Fibroblast of skin of back (primary cell): ENCODE data around the gene HELQ. TPM values are rescaled to one million over a fixed set of nuclear protein-coding genes. Genes with fewer than 3 reads are reported as not detected.
"Not testable (repeated sequence)": the region's sequence is repeated elsewhere in the genome, so short reads cannot be mapped to it uniquely, and the experiment has no call there.

Experiments
- DNase-seq: peaks from one replicate; pipeline ENCODE4 v3.0.0-alpha.2; 2013
- polyA plus RNA-seq, 2 experiments: library from polyadenylated mRNA; unstranded; fragments of 120-200 nt; gene quantifications; one replicate each; pipeline ENCODE4 v1.2.1, GENCODE V29; 2013; ENCODE audit not compliant: insufficient read length in 2 of 2

Gene HELQ
- 8.7 TPM for polyA plus RNA-seq (2013, experiment 1 of 2; ENCODE audit: insufficient read length)
- polyA plus RNA-seq (2013, experiment 2 of 2; ENCODE audit: insufficient read length) = 8.3 TPM

- peak; percentile 99 for DNase-seq
Measured at GRCh38 chr4:83455281-83456183, at the start of gene HELQ, which contains the start of gene MRPS18C. Gene HELQ, minus strand, starts transcription at chr4:83455823. Its CDS starts 130 bp downstream, at chr4:83455693. Gene MRPS18C, plus strand, starts transcription at chr4:83456058. Its CDS starts 20 bp downstream, at chr4:83456078.

GRCh38 chr4:83504996-83505395 is 49.4 kb upstream of the HELQ start:
- DNase-seq = no peak

GRCh38 chr4:83504503-83504902 is 48.9 kb upstream of the HELQ start:
- DNase-seq = no peak

- no peak for DNase-seq
Measured at GRCh38 chr4:83503974-83504373, 48.4 kb upstream of the HELQ start.

- not testable (repeated sequence) for DNase-seq
Measured at GRCh38 chr4:83501671-83502070, 46.0 kb upstream of the HELQ start.

- no peak for DNase-seq
Measured at GRCh38 chr4:83498187-83498586, 42.6 kb upstream of the HELQ start.

GRCh38 chr4:83496085-83496917 is 40.7 kb upstream of the HELQ start:
- DNase-seq = not testable (repeated sequence)

- peak; percentile 23 for DNase-seq
Measured at GRCh38 chr4:83490876-83491450, 35.3 kb upstream of the HELQ start.

GRCh38 chr4:83489711-83490326 is 34.2 kb upstream of the HELQ start:
- no peak for DNase-seq

GRCh38 chr4:83486457-83487129 is 31.0 kb upstream of the HELQ start:
- no peak for DNase-seq

- DNase-seq = peak; percentile 93
Measured at GRCh38 chr4:83484500-83485461, 29.2 kb upstream of the HELQ start, which contains the start of gene ABRAXAS1. Gene ABRAXAS1, minus strand, starts transcription at chr4:83485100. Its CDS starts 28 bp downstream, at chr4:83485072.

- no peak for DNase-seq
Measured at GRCh38 chr4:83473966-83474365, 18.3 kb upstream of the HELQ start.

- no peak for DNase-seq
Measured at GRCh38 chr4:83473423-83473822, 17.8 kb upstream of the HELQ start.

- DNase-seq = no peak
Measured at GRCh38 chr4:83456184-83456501, 520 bp upstream of the HELQ start.

GRCh38 chr4:83454686-83455085 is 937 bp downstream of the HELQ start:
- no peak for DNase-seq

- DNase-seq = no peak
Measured at GRCh38 chr4:83449009-83449408, 6.6 kb downstream of the HELQ start.

- no peak for DNase-seq
Measured at GRCh38 chr4:83440899-83441298, 14.7 kb downstream of the HELQ start.

GRCh38 chr4:83440148-83440814 is 15.3 kb downstream of the HELQ start:
- no peak for DNase-seq

- DNase-seq = no peak
Measured at GRCh38 chr4:83438719-83439118, 16.9 kb downstream of the HELQ start.

GRCh38 chr4:83436680-83437079 is 18.9 kb downstream of the HELQ start:
- no peak for DNase-seq
